HAP-1 (cell line): ENCODE measurements around the gene DNAJB8.

Source experiments
- DNase-seq, 2 experiments: peaks; one replicate each; pipeline ENCODE4 v3.0.0-alpha.2; 2016 to 2020; ENCODE audit warnings: low spot score in 2 of 2
- H3K27me3 ChIP-seq: fragments of 250-450 bp; sonication (Bioruptor Pico); 2 replicates; pipeline ENCODE4 v1.5.1; 2020; ENCODE audit warnings: low read depth, mild to moderate bottlenecking, moderate library complexity
- H3K36me3 ChIP-seq: fragments of 250-450 bp; sonication (Bioruptor Pico); replicated peaks from 2 replicates; pipeline ENCODE4 v1.5.1; 2020; ENCODE audit warnings: mild to moderate bottlenecking
- H3K4me1 ChIP-seq: fragments of 250-450 bp; sonication (Bioruptor Pico); 2 replicates; pipeline ENCODE4 v1.5.1; 2020; ENCODE audit warnings: mild to moderate bottlenecking
- H3K4me3 ChIP-seq: fragments of 250-450 bp; sonication (Bioruptor Pico); 2 replicates; pipeline ENCODE4 v1.5.1; 2020; ENCODE audit warnings: mild to moderate bottlenecking, moderate library complexity
- H3K9me3 ChIP-seq: fragments of 250-450 bp; sonication (Bioruptor Pico); 2 replicates; pipeline ENCODE4 v1.5.1; 2020; ENCODE audit warnings: mild to moderate bottlenecking, moderate library complexity
- in situ Hi-C: fragments of 300-500 bp; cut with MboI; formaldehyde crosslinking; loops from 3 replicates; pipeline ENCODE4 v1.14.3; 2020; ENCODE audit warnings: low sequenced_read_pairs, inconsistent platforms, mixed read lengths

The DNAJB8 gene

DNA sequence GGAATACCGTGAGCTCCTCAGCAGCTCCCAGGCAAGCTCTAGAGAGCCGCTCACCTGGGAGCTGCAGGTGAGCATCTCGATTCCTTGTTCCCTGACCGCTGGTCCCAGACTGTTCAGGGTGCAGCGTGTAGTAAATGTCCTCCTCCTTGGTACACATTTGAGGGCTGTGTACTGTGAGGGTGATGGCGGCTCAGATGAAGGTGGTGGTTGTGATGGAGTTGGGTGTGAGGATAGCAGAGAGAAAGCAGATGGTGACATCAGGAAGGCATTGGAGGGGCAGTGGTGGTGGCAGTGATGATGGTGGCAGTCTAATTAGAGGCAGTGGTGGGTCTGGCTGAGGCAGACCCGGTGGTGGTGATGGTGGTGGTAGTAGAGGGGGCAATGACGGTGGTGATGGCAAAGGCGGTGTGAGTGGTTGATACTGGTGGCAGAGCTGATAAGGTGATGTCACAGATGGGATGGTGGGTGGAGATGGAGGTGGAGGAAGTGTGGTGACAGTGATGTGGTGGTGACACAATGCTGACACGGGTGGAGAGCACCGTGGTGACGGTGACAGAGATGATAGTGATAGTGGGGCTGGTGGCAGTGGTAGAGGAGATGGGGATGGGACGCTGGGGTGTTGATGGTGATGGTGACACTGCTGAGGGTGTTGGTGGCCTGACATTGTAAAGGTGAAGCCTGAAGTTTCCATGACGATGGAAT, at the start of gene DNAJB8:
TSS of gene DNAJB8 (minus strand) at position 51 of the 702 bp plus-strand sequence. CDS start 3,645 bp downstream, outside the sequence.
- no peak for DNase-seq
- Histone ChIP-seq H3K27me3 (peaks cover 13% of the 10 kb centered on the region; the same call in 1 of the 2 replicates), H3K4me3 (no peak within 1 kb of the TSS), H3K4me1 (no peaks in the 10 kb centered on the region), H3K36me3 (no peaks in the 10 kb centered on the region), H3K9me3 (no peaks in the 10 kb centered on the region)
- in situ Hi-C loops = no loop called here

DNA sequence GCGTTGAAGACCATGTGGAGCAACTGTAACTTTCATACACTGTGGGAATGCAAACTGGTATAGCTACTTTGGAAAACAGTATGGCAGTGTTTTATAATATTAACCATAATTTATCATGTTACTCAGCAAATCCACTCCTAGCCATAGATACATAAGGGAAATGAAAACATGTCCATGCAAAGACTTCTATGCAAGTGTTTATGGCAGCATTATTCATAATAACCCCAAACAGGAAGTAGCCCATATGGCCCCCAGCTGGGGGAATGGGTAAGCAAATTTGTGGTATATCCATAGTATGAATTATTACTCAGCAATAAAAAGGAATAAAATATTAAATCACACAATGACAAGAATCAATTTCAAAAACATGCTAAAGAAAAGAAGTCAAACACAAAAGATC, 49.3 kb upstream of the DNAJB8 start:
- Histone ChIP-seq H3K4me3 (no peak overlapping the region), H3K27me3 (peaks cover 20% of the 10 kb centered on the region), H3K4me1 (no peaks in the 10 kb centered on the region), H3K9me3 (0 out of 2 replicates have a peak, but pooled peaks cover 4% of the 10 kb centered on the region), H3K36me3 (no peaks in the 10 kb centered on the region)
- in situ Hi-C loops = no loop called here
- DNase-seq = no peak

DNA sequence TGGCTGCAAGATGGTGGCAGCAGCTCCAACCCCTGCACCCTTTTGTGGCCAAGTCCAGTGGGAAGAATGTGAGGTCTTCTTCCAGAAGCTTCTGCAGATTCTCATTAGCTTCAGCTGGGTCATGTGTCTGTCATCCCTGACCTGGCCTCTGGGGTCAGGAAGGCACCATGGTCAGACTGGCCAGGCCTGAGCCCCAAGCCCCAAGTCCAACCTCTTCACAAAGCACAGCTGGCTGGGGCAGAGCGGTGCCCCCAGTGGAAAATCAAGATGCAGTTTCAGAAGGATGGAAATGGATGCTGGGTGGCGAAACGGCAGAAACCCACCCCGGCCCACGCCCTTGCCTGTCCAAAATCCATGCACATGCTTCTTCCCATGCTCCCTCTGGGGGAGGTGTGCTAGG, 42.2 kb upstream of the DNAJB8 start:
- Histone ChIP-seq H3K4me3 (no peak overlapping the region), H3K27me3 (peaks cover 3% of the 10 kb centered on the region; the same call in 1 of the 2 replicates), H3K9me3 (0 out of 2 replicates have a peak, but pooled peaks cover 6% of the 10 kb centered on the region), H3K4me1 (no peaks in the 10 kb centered on the region), H3K36me3 (no peaks in the 10 kb centered on the region)
- in situ Hi-C loops = no loop called here
- DNase-seq = no peak

DNA sequence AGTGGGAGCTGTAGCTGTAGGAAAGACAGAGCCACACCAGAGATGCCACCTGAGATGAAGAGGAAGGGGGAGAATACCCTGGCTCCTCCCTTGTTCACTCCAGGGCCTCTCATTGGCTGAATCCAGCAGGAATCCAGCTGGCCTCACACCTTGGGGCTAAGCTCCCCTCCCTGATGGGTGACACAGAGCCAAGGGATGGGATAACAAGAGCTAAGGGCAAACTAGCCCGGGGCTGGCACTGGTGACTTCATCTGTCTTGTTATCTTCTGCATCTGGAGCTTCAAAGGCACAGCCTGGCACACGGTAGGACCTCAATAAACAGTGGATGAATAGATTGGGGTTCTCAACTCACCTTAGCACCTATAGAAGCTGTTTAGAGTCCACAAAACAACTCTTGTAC, 40.1 kb upstream of the DNAJB8 start:
- no peaks in the 10 kb centered on the region for H3K27me3 ChIP-seq
- in situ Hi-C loops = no loop called here
- no peaks in the 10 kb centered on the region for H3K4me1 ChIP-seq
- no peak overlapping the region for H3K4me3 ChIP-seq
- no peak for DNase-seq
- H3K9me3 ChIP-seq = 0 out of 2 replicates have a peak, but pooled peaks cover 2% of the 10 kb centered on the region
- H3K36me3 ChIP-seq = no peaks in the 10 kb centered on the region

DNA sequence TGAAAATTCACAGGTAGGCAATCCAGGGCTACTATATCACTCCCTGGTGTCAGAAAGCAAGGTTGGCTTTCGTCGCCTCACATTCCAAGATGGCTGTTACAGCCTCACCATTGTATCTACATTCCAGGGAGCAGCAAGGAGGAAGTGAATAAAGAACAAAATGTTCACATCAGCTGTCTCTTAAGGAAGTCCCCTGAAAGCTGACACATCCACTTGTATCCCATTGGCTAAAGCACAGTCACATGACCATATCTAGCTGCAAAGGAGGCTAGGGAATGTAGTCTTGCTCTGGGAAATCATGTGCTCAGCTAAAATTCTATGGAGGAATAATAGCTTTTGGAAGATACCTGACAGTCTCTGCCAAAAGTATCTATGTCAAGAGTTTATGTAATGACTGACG, 39.1 kb upstream of the DNAJB8 start:
- Histone ChIP-seq H3K9me3 (0 out of 2 replicates have a peak, but pooled peaks cover 2% of the 10 kb centered on the region), H3K4me1 (no peaks in the 10 kb centered on the region), H3K4me3 (no peak overlapping the region), H3K36me3 (no peaks in the 10 kb centered on the region), H3K27me3 (no peaks in the 10 kb centered on the region)
- in situ Hi-C loops = no loop called here
- no peak for DNase-seq

DNA sequence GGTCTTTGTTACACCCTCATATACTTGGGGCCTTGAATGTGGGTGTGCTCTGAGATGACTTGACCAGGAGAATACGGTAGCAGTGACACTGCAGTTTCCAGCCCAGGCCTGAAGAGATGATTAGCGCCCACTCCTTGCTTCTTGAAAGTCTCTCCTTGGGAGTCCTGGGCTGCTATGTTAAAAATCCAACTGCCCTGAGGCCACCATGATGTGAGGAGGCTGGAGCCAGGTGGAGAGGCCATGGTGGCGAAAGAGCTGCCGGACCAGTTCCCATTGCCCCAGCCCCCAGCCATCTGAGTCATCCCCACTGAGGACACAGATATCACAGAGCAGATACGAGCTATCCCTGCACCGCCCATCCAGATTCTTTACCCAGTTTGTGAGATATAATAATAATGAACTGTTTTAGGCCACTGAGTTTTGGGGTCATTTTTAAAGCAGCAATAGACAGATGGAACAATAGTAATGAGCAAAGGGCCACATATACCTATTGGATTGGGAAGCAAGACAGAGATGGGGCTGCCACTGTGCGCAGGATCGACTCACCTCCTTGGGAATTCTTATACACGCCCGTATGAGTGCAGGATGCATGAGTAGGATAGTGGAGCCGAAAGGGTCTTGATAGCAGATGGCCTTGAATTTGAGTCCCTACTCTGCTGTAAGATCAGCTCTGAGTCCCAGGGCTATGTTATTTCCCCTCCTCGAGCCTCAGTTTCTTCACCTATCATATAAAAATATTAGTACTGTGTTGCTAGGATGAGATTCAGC, 38.5 kb upstream of the DNAJB8 start:
- Histone ChIP-seq H3K27me3 (no peaks in the 10 kb centered on the region), H3K36me3 (no peaks in the 10 kb centered on the region), H3K4me1 (no peaks in the 10 kb centered on the region), H3K4me3 (no peak overlapping the region), H3K9me3 (0 out of 2 replicates have a peak, but pooled peaks cover 2% of the 10 kb centered on the region)
- in situ Hi-C loops = no loop called here
- DNase-seq = no peak

DNA sequence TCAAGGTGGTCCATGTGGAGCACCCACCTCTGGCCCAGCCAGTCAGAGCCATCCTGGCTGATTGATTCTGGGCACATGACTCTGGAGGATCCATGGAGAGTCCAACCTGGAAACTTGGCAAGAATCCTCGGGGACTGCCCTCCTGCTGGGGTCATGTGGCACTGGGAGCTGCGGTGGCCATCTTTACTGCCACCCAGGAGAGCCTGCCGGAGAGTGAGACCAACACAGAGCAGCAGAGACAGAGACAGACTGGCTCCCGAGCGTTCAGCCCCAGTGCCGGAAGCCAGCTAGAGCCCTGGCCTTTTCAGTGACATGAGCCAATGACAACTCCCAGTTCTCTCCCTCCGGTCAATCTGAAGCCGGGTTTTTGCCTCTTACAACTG, 37.8 kb upstream of the DNAJB8 start:
- 0 out of 2 replicates have a peak, but pooled peaks cover 2% of the 10 kb centered on the region for H3K9me3 ChIP-seq
- no peaks in the 10 kb centered on the region for H3K27me3 ChIP-seq
- in situ Hi-C loops = no loop called here

DNA sequence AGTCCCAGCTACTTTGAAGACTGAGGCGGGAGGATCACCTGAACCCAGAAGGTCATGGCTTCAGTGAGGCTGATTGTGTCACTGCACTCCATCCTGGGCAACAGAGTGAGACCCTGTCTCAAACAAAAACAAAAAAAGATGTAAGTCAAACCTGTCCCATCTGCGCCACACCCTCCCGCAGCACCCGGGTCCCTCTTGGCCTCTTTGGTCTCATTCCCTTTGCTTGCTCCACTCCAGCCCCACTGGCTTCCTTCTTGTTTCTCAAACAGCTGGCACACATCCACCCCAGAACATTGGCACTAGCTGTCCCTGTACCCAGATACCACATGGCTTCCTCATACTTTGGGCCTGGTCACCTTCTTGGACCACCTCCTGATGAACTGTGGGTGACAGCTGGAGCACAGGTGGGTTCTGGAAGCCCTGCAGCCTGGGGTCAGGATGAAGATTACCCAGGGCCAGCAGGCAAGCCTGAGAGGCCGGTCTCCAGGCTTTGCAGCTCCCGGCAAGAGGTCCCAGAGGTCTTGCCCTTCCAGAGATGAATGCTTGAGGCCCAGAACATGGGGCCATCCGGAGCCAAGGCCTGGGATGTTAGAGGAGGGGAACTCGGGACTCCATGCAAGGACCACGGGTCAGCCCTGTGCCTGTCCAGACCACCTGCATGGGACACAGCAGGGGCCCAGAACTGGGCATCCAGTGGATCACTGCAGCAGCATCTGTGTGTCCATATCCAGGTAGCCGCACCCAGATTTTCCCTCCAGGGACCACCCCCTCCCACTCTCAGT, 37.3 kb upstream of the DNAJB8 start:
- no peaks in the 10 kb centered on the region for H3K4me1 ChIP-seq
- H3K9me3 ChIP-seq = 0 out of 2 replicates have a peak, but pooled peaks cover 2% of the 10 kb centered on the region
- no peaks in the 10 kb centered on the region for H3K36me3 ChIP-seq
- H3K4me3 ChIP-seq = no peak overlapping the region
- H3K27me3 ChIP-seq = no peaks in the 10 kb centered on the region
- no peak for DNase-seq
- in situ Hi-C loops = no loop called here

More for the DNA sequence above, 37.8 kb upstream of the DNAJB8 start:
- no peak for DNase-seq
- no peaks in the 10 kb centered on the region for H3K36me3 ChIP-seq
- H3K4me1 ChIP-seq = no peaks in the 10 kb centered on the region
- no peak overlapping the region for H3K4me3 ChIP-seq

DNA sequence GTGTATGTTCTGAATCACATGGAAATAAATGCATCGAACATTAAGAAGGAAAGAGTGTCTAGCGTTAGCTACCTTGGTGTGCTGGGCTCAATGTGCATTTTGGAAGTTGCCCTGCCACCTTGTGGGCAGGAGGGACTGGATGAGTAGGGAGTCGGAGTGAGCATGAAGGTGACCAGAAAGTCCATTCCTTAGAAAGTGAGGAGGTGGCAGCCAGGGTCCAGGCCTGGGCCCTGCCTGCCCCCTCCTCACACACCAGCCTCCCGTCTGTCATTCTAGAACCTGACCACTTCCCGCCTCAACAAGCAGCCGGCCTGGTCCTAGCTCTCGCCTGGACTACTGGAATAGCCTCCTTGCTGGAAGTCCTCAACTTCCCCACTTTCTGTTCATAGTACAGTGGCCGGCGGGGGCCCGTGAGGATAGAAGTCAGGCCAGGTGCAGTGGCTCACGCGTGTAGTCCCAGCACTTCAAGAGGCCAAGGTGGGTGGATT, 36.5 kb upstream of the DNAJB8 start:
- in situ Hi-C loops = no loop called here
- Histone ChIP-seq H3K4me3 (no peak overlapping the region), H3K9me3 (0 out of 2 replicates have a peak, but pooled peaks cover 2% of the 10 kb centered on the region), H3K4me1 (no peaks in the 10 kb centered on the region), H3K27me3 (no peaks in the 10 kb centered on the region), H3K36me3 (no peaks in the 10 kb centered on the region; the same call in 1 of the 2 replicates)
- no peak for DNase-seq

DNA sequence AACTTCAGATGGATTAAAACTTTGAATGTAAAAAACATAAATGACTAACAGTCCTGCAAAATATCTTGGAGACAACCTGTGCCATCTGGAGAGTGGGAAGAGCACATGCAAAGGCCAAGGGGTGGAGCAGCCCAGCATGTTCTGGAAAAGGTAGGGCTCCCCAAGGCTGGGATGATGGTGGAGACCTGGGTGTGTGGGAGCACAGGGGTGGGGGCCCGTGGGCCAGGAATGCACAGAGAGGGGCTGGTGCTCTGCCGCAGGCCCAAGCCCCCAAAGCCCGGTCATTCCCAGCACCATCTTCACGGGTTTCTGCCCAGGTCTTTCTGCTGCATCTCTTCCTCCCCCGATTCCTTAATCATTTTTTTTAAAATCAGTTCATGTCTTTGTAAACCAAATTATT, 36.0 kb upstream of the DNAJB8 start:
- Histone ChIP-seq H3K27me3 (no peaks in the 10 kb centered on the region), H3K4me1 (no peaks in the 10 kb centered on the region), H3K36me3 (no peaks in the 10 kb centered on the region; the same call in 1 of the 2 replicates), H3K9me3 (0 out of 2 replicates have a peak, but pooled peaks cover 2% of the 10 kb centered on the region), H3K4me3 (no peak overlapping the region)
- no peak for DNase-seq
- in situ Hi-C loops = no loop called here

DNA sequence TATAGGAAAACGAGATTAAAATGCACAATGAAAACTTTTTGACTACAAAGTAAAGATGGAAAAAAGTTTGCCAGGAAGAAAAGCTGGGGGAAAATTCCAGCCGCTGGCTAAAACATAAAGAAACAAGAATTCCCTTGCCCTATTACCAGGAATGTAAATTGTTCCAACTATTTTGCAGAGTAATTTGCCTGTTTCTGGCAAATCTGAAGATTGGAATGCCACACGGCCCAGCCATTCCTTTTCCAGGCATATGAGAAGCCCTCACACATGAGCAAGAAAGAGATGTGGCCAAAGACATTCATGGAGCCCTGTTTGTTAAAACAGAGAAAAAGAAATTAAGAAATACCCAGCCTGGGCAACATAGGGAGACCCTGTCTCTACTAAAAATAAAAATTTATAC, 34.7 kb upstream of the DNAJB8 start:
- H3K27me3 ChIP-seq = no peaks in the 10 kb centered on the region
- in situ Hi-C loops = no loop called here

DNA sequence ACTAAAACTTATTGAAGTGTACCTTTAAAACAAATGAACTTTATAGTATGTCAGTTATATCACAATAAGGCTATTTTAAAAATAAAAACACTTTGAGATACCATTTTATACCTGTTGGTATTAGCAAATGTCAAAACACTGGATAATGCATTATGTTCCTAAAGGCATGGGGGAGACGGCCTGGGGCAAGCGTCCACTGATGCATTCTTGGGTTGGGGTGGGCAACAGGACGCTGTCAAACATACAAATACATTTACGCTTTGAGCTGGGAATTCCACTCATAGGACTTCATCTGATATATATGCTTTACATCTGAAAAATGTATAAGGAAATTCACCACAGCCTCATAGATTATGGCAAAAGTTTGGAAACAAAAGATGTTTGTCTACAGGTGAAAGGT, 33.9 kb upstream of the DNAJB8 start:
- 0 out of 2 replicates have a peak, but pooled peaks cover 2% of the 10 kb centered on the region for H3K9me3 ChIP-seq
- peaks cover 6% of the 10 kb centered on the region for H3K36me3 ChIP-seq
- in situ Hi-C loops = no loop called here
- H3K27me3 ChIP-seq = no peaks in the 10 kb centered on the region
- no peak for DNase-seq
- no peak overlapping the region for H3K4me3 ChIP-seq
- H3K4me1 ChIP-seq = peaks cover 6% of the 10 kb centered on the region

More for the DNA sequence above, 34.7 kb upstream of the DNAJB8 start:
- Histone ChIP-seq H3K4me3 (no peak overlapping the region), H3K4me1 (peaks cover 6% of the 10 kb centered on the region), H3K36me3 (peaks cover 6% of the 10 kb centered on the region), H3K9me3 (0 out of 2 replicates have a peak, but pooled peaks cover 2% of the 10 kb centered on the region)
- no peak for DNase-seq

DNA sequence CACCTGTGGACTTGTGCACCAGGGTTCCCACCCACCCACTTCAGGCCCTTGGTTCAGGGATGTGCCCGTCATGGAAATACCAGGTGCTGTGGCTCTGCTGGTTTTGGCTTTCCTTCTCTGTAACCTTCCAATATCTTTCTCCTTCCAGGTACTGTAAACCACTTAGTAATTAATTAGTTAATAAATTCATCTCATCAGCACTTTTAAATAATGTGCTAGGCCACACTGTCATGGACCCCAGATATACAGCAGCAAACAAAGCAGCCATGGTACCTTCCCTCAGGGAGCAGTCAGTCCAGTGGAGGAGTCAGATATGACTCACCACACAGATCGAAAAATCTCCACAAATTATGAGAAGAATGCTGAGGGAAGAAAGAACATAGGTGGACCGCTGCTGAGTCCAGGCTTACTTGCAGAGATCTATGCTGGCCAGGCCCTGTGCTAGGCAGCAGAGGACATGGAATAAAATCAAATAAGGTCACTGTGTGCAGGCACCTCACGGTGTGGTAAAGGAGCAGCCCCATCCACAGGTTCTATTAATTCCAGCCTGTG, 33.1 kb upstream of the DNAJB8 start:
- Histone ChIP-seq H3K4me3 (no peak overlapping the region), H3K27me3 (no peaks in the 10 kb centered on the region), H3K36me3 (peaks cover 6% of the 10 kb centered on the region), H3K4me1 (peaks cover 6% of the 10 kb centered on the region), H3K9me3 (0 out of 2 replicates have a peak, but pooled peaks cover under 1% of the 10 kb centered on the region)
- no peak for DNase-seq
- in situ Hi-C loops = no loop called here
